SK-N-SH (cell line): Measurements from ENCODE around the gene SLIT1. TPM values are rescaled to one million over a fixed set of nuclear protein-coding genes. Genes with fewer than 3 reads are reported as not detected.

Experiments used
- CTCF ChIA-PET: fragments of 300-600, 350-600 bp; formaldehyde crosslinking; extraction: SDS; loops from one replicate; lab custom pipeline; 2021; lab: Yijun Ruan, JAX
- POLR2A ChIA-PET: fragments of 350-600 bp; sonication (Branson Sonifier 250); formaldehyde crosslinking; extraction: SDS; loops from one replicate; lab custom pipeline; 2020; ENCODE audit warnings: antibody characterized with exemption, inconsistent platforms; lab: Yijun Ruan, JAX
- DNase-seq: peaks from one replicate; pipeline ENCODE4 v3.0.0; 2012
- H2AFZ ChIP-seq: fragments of 200-600 bp; sonication (generic); 2 replicates; pipeline ENCODE4 v1.8.1; 2016; ENCODE audit warnings: antibody characterized with exemption, mild to moderate bottlenecking, low read depth
- H3F3A ChIP-seq: fragments of 200-600 bp; sonication (generic); replicated peaks from 2 replicates; pipeline ENCODE3; 2016; ENCODE audit warnings: antibody characterized with exemption, mild to moderate bottlenecking; ENCODE audit not compliant: insufficient read depth
- H3K27ac ChIP-seq, 2 experiments: fragments of 200-500 bp in 1 of 2; fragments of 200-600 bp in 1 of 2; sonication (Bioruptor generic) in 1 of 2; sonication (generic), shearing (Covaris generic) in 1 of 2; 2 replicates each; pipeline versions ENCODE4 v1.5.1 to v1.6.1; 2014 to 2016; ENCODE audit warnings: low read depth in 2 of 2, inconsistent platforms in 1 of 2, low read length in 1 of 2, mild to moderate bottlenecking in 1 of 2, mixed read lengths in 1 of 2
- H3K27me3 ChIP-seq: fragments of 200-600 bp; sonication (generic), shearing (Covaris generic); 2 replicates; pipeline ENCODE4 v1.6.1; 2016; ENCODE audit warnings: mixed run types; ENCODE audit not compliant: insufficient read depth
- H3K36me3 ChIP-seq, 2 experiments: fragments of 200-500 bp in 1 of 2; fragments of 200-600 bp in 1 of 2; sonication (Bioruptor generic) in 1 of 2; sonication (generic) in 1 of 2; replicated peaks in 1 of 2; 2 replicates each; pipeline versions ENCODE3 to v1.5.1; 2014 to 2016; ENCODE audit warnings: low read length in 1 of 2, mild to moderate bottlenecking in 1 of 2; ENCODE audit not compliant: insufficient read depth in 2 of 2, control insufficient read depth in 1 of 2
- H3K4me1 ChIP-seq, 2 experiments: fragments of 200-500 bp in 1 of 2; fragments of 200-600 bp in 1 of 2; sonication (Bioruptor generic) in 1 of 2; sonication (generic), shearing (Covaris generic) in 1 of 2; 2 replicates each; pipeline versions ENCODE4 v1.5.1 to v1.6.1; 2014 to 2016; ENCODE audit warnings: low read depth in 1 of 2, low read length in 1 of 2, mixed run types in 1 of 2; ENCODE audit not compliant: insufficient read depth in 2 of 2, control insufficient read depth in 1 of 2
- H3K4me2 ChIP-seq: fragments of 200-600 bp; sonication (generic), shearing (Covaris generic); 2 replicates; pipeline ENCODE4 v1.6.1; 2017; ENCODE audit warnings: mixed run types
- H3K4me3 ChIP-seq, 2 experiments: fragments of 200-500 bp in 1 of 2; fragments of 200-600 bp in 1 of 2; sonication (Bioruptor generic) in 1 of 2; sonication (generic), shearing (Covaris generic) in 1 of 2; 2 replicates each; pipeline versions ENCODE4 v1.5.1 to v1.8.1; 2014 to 2016; ENCODE audit warnings: low read depth in 2 of 2, inconsistent platforms in 1 of 2, low read length in 1 of 2, mild to moderate bottlenecking in 1 of 2, mixed read lengths in 1 of 2, moderate library complexity in 1 of 2
- H3K79me2 ChIP-seq: fragments of 200-600 bp; sonication (generic); 2 replicates; pipeline ENCODE4 v1.8.1; 2017; ENCODE audit warnings: mild to moderate bottlenecking; ENCODE audit not compliant: insufficient read depth
- H3K9ac ChIP-seq: fragments of 200-600 bp; sonication (generic); 2 replicates; pipeline ENCODE4 v1.6.1; 2017; ENCODE audit warnings: mixed run types
- H3K9me2 ChIP-seq: fragments of 200-600 bp; sonication (generic); 2 replicates; pipeline ENCODE4 v1.6.1; 2017; ENCODE audit warnings: mixed run types
- H3K9me3 ChIP-seq: fragments of 200-600 bp; sonication (generic); 2 replicates; pipeline ENCODE4 v1.6.1; 2017; ENCODE audit warnings: mixed run types, mild to moderate bottlenecking, moderate library complexity
- H4K20me1 ChIP-seq: fragments of 200-600 bp; sonication (generic); 2 replicates; pipeline ENCODE4 v1.6.1; 2017; ENCODE audit warnings: mild to moderate bottlenecking, mixed run types; ENCODE audit not compliant: insufficient read depth
- CHD2 ChIP-seq: fragments of 150-350 bp; IDR thresholded peaks from 2 replicates; pipeline ENCODE4 v1.6.1; 2018; ENCODE audit warnings: low read length; ENCODE audit not compliant: partially characterized antibody
- ELF1 ChIP-seq: IDR thresholded peaks from 2 replicates; pipeline ENCODE4 v1.4.0; 2012
- EP300 ChIP-seq, 2 experiments: IDR thresholded peaks; 2 replicates each; pipeline versions ENCODE4 v1.4.0 to v1.6.1; 2012; ENCODE audit warnings: borderline replicate concordance in 1 of 2, low read depth in 1 of 2, low read length in 1 of 2
- FOXJ3 ChIP-seq: sonication (generic); formaldehyde crosslinking; IDR thresholded peaks from 2 replicates; pipeline ENCODE4 v1.5.1; 2020; ENCODE audit warnings: mild to moderate bottlenecking, missing genetic modification reagents
- FOXM1 ChIP-seq: IDR thresholded peaks from 2 replicates; pipeline ENCODE4 v1.4.0; 2012; ENCODE audit warnings: low read depth, mild to moderate bottlenecking
- MEF2A ChIP-seq: IDR thresholded peaks from 2 replicates; pipeline ENCODE4 v1.4.0; 2012; ENCODE audit warnings: low read depth, borderline replicate concordance
- MXI1 ChIP-seq: IDR thresholded peaks from 2 replicates; pipeline ENCODE4 v1.6.1; 2012; ENCODE audit warnings: mild to moderate bottlenecking, low read depth, low read length, improper control_type of control experiment
- NFIC ChIP-seq: IDR thresholded peaks from 2 replicates; pipeline ENCODE4 v1.4.0; 2012; ENCODE audit warnings: borderline replicate concordance
- POLR2AphosphoS5 ChIP-seq: IDR thresholded peaks from 2 replicates; pipeline ENCODE4 v1.6.1; 2012; ENCODE audit warnings: low read depth, low read length
- RAD21 ChIP-seq: IDR thresholded peaks from 2 replicates; pipeline ENCODE4 v1.6.1; 2012; ENCODE audit warnings: mild to moderate bottlenecking, low read length
- RFX5 ChIP-seq: IDR thresholded peaks from 2 replicates; pipeline ENCODE4 v1.6.1; 2012; ENCODE audit warnings: mild to moderate bottlenecking, improper control_type of control experiment, low read length
- TEAD4 ChIP-seq: IDR thresholded peaks from 2 replicates; pipeline ENCODE4 v1.4.0; 2012; ENCODE audit warnings: mild to moderate bottlenecking, borderline replicate concordance; ENCODE audit not compliant: insufficient read depth
- YY1 ChIP-seq: IDR thresholded peaks from 2 replicates; pipeline ENCODE4 v1.4.0; 2012; ENCODE audit warnings: low read depth, mild to moderate bottlenecking
- WGBS: methylation state at CpG from one replicate; pipeline ENCODE4 v1.1.6; 2017; ENCODE audit warnings: low lambda C conversion rate; 5-methylcytosine and 5-hydroxymethylcytosine counted together
- polyA plus RNA-seq, 3 experiments: library from polyadenylated mRNA; depleted of rRNA; stranded (reverse); fragments of >200 nt; gene quantifications; 2 replicates each; pipeline ENCODE4 v1.2.3, GENCODE V29; 2012
- TF ChIP-seq, protein P1 (sequence below): fragments of 200-600 bp; sonication (generic); IDR thresholded peaks from 2 replicates; pipeline ENCODE4 v1.6.1; 2017; ENCODE audit warnings: antibody characterized with exemption, mild to moderate bottlenecking, moderate library complexity
- TF ChIP-seq, protein P2 (sequence below): IDR thresholded peaks from 2 replicates; pipeline ENCODE4 v1.6.1; 2012; ENCODE audit warnings: mild to moderate bottlenecking, low read depth, low read length, moderate library complexity

Gene SLIT1
- polyA plus RNA-seq, 1 of the 3 experiments (the other 2 are of a cell fraction) = 0.05 TPM

DNA sequence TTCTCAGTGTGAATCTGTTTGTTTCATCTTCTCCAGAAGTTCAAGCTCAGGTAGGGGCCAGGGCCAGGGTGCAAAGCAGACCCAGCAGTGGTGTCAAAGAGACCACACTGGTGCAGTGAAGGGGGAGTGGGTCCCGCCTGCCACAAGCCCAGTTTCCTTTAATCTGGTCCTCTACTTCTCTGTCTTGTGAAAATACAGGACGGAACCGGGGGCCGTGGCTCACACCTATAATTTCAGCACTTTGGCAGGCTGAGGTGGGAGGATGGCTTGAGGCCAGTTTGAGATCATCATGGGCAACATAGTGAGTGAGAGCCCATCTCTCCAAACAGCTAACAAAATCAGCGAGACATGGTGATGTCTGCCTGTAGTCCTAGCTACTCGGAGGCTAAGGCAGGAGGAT lies 109.0 kb downstream of the SLIT1 start:
- no peaks in the 10 kb centered on the region for H3K9me3 ChIP-seq
- no peaks in the 10 kb centered on the region for H3K79me2 ChIP-seq
- H3K9me2 ChIP-seq = no peaks in the 10 kb centered on the region
- peaks cover 17% of the 10 kb centered on the region for H3K27me3 ChIP-seq
- DNase-seq = no peak
- H3F3A ChIP-seq = no peaks in the 10 kb centered on the region
- no peak overlapping the region for H3K27ac ChIP-seq
- no peak for TF ChIP-seq NFIC
- TF ChIP-seq ELF1 = no peak
- no peak for TF ChIP-seq EP300 (IDR thresholded peaks at IDR 0.05; ENCODE audit: borderline replicate concordance in 1 of 2, low read depth in 1 of 2, low read length in 1 of 2)
- TF ChIP-seq TEAD4 = no peak
- TF ChIP-seq POLR2AphosphoS5 = no peak
- no peak for TF ChIP-seq RFX5
- TF ChIP-seq YY1 = no peak
- no peak for TF ChIP-seq MXI1
- no peak for TF ChIP-seq FOXJ3 (CRISPR knock-in tag)
- TF ChIP-seq MEF2A = no peak
- no peak for TF ChIP-seq RAD21
- no peak for TF ChIP-seq FOXM1
- TF ChIP-seq, protein P1, sequence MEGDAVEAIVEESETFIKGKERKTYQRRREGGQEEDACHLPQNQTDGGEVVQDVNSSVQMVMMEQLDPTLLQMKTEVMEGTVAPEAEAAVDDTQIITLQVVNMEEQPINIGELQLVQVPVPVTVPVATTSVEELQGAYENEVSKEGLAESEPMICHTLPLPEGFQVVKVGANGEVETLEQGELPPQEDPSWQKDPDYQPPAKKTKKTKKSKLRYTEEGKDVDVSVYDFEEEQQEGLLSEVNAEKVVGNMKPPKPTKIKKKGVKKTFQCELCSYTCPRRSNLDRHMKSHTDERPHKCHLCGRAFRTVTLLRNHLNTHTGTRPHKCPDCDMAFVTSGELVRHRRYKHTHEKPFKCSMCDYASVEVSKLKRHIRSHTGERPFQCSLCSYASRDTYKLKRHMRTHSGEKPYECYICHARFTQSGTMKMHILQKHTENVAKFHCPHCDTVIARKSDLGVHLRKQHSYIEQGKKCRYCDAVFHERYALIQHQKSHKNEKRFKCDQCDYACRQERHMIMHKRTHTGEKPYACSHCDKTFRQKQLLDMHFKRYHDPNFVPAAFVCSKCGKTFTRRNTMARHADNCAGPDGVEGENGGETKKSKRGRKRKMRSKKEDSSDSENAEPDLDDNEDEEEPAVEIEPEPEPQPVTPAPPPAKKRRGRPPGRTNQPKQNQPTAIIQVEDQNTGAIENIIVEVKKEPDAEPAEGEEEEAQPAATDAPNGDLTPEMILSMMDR = no peak
- TF ChIP-seq CHD2 = no peak
- ChIA-PET CTCF (interaction anchor here (1.2 to 21.7 kb wide), 4 partner anchors 40 to 127 kb away, joined by 3 to 894 read pairs (median 105); partner anchors contain the start of gene SLIT1), POLR2A (no interaction called here)
- peaks cover 0 to 30% of the 10 kb centered on the region in 2 experiments; a peak in 1 of 4 replicates for H3K4me1 ChIP-seq
- H3K4me3 ChIP-seq = no peak overlapping the region
- WGBS = 55% methylated on average over 5 of the region's 6 CpGs
- no peak overlapping the region for H2AFZ ChIP-seq
- no peak overlapping the region for H3K4me2 ChIP-seq
- H4K20me1 ChIP-seq = no peaks in the 10 kb centered on the region
- H3K36me3 ChIP-seq = no peaks in the 10 kb centered on the region
- H3K9ac ChIP-seq = no peak overlapping the region

DNA sequence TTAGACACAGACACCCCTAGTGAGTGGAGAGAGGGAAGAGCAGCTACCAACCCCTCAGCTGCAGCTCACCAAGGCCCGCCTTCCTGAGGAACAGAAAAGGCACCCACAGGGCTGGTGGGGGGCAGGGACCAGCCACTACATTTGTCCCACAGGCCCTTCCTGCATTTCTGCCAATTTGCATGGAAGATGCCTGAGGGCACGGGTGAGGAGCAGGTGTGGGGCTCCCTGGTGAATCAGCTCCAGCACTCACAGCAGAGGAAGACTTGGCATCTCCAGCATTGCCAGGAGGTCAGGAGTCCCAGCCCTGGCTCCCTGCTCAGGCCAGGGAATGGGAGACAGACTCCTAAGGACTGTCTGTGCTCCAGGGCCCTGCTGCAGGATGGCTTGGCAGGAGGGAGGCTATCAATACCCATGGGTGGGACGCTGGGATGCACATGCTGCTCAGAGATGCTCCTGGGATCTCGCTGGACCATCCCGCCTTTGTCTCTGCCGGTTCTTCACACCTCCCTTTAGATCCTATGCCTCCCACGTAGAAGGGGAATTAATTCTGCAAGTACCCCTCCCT lies 109.7 kb downstream of the SLIT1 start:
- POLR2A ChIA-PET = interaction anchor here (1.1 kb wide), 1 partner anchor 136 kb away, joined by 5 read pairs; no protein-coding TSS in a partner anchor
- H3K4me2 ChIP-seq = no peak overlapping the region
- H4K20me1 ChIP-seq = no peaks in the 10 kb centered on the region
- peaks cover 0 to 30% of the 10 kb centered on the region in 2 experiments; a peak in 1 of 4 replicates for H3K4me1 ChIP-seq
- H3K4me3 ChIP-seq = no peak overlapping the region
- peaks cover 17% of the 10 kb centered on the region for H3K27me3 ChIP-seq
- DNase-seq = peak; percentile 53
- H3K9ac ChIP-seq = no peak overlapping the region
- 52% methylated on average over 7 of the region's 7 CpGs for WGBS
- H3K79me2 ChIP-seq = no peaks in the 10 kb centered on the region
- H3K27ac ChIP-seq = peak overlapping the region in 1 of 2 experiments; percentile 30; a peak in 2 of 4 replicates
- H3K36me3 ChIP-seq = no peaks in the 10 kb centered on the region
- no peak overlapping the region for H2AFZ ChIP-seq
- CTCF ChIA-PET = interaction anchor here (1.2 to 21.7 kb wide), 10 partner anchors 11 to 160 kb away, joined by 3 to 894 read pairs (median 56); partner anchors contain the start of gene SLIT1
- no peaks in the 10 kb centered on the region for H3K9me3 ChIP-seq
- TF ChIP-seq, protein P2, sequence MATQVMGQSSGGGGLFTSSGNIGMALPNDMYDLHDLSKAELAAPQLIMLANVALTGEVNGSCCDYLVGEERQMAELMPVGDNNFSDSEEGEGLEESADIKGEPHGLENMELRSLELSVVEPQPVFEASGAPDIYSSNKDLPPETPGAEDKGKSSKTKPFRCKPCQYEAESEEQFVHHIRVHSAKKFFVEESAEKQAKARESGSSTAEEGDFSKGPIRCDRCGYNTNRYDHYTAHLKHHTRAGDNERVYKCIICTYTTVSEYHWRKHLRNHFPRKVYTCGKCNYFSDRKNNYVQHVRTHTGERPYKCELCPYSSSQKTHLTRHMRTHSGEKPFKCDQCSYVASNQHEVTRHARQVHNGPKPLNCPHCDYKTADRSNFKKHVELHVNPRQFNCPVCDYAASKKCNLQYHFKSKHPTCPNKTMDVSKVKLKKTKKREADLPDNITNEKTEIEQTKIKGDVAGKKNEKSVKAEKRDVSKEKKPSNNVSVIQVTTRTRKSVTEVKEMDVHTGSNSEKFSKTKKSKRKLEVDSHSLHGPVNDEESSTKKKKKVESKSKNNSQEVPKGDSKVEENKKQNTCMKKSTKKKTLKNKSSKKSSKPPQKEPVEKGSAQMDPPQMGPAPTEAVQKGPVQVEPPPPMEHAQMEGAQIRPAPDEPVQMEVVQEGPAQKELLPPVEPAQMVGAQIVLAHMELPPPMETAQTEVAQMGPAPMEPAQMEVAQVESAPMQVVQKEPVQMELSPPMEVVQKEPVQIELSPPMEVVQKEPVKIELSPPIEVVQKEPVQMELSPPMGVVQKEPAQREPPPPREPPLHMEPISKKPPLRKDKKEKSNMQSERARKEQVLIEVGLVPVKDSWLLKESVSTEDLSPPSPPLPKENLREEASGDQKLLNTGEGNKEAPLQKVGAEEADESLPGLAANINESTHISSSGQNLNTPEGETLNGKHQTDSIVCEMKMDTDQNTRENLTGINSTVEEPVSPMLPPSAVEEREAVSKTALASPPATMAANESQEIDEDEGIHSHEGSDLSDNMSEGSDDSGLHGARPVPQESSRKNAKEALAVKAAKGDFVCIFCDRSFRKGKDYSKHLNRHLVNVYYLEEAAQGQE = no peak
- H3F3A ChIP-seq = no peaks in the 10 kb centered on the region
- H3K9me2 ChIP-seq = no peaks in the 10 kb centered on the region
